Pulmonary artery endothelial cell (primary cell): ENCODE results near the gene CCDC146. TPM values are rescaled to one million over a fixed set of nuclear protein-coding genes. Genes with fewer than 3 reads are reported as not detected.
A peak's percentile ranks its signal among the peaks of the same experiment; 100 is the strongest.
"Not testable (repeated sequence)": the region's sequence is repeated elsewhere in the genome, so short reads cannot be mapped to it uniquely, and the experiment has no call there.

Source experiments
- DNase-seq: peaks from one replicate; pipeline ENCODE4 v3.0.0-alpha.2; 2011; ENCODE audit warnings: low read depth, low spot score
- total RNA-seq: library from RNA; depleted of rRNA; stranded (reverse); fragments of >200 nt; gene quantifications from 2 replicates; pipeline ENCODE4 v1.2.3, GENCODE V29; 2014

CCDC146 gene
- total RNA-seq, 1 donor from 2014 or later = 0.86 TPM

GRCh38 chr7:77199013-77199966 is 76.9 kb downstream of the CCDC146 start, which contains the start of gene FGL2:
FGL2 (minus strand) TSS chr7:77199819; CDS start chr7:77199793, 26 bp downstream.
- DNase-seq = no peak

GRCh38 chr7:77200542-77200941 is 78.1 kb downstream of the CCDC146 start:
- no peak for DNase-seq

GRCh38 chr7:77202481-77202976 is 80.1 kb downstream of the CCDC146 start:
- no peak for DNase-seq

- no peak for DNase-seq
Observed at GRCh38 chr7:77205706-77206105, 83.3 kb downstream of the CCDC146 start.

GRCh38 chr7:77208416-77208815 is 86.0 kb downstream of the CCDC146 start:
- DNase-seq = no peak

GRCh38 chr7:77209479-77210139 is 87.2 kb downstream of the CCDC146 start:
- no peak for DNase-seq

- no peak for DNase-seq
Observed at GRCh38 chr7:77216181-77216845, 93.9 kb downstream of the CCDC146 start.

- DNase-seq = no peak
Observed at GRCh38 chr7:77217474-77218185, 95.2 kb downstream of the CCDC146 start.

GRCh38 chr7:77219701-77220331 is 97.4 kb downstream of the CCDC146 start:
- not testable (repeated sequence) for DNase-seq

- no peak for DNase-seq
Observed at GRCh38 chr7:77222065-77222464, 99.7 kb downstream of the CCDC146 start.

- DNase-seq = no peak
Observed at GRCh38 chr7:77222819-77223218, 100.4 kb downstream of the CCDC146 start.

- DNase-seq = no peak
Observed at GRCh38 chr7:77223261-77223660, 100.8 kb downstream of the CCDC146 start.

GRCh38 chr7:77226357-77226839 is 104.0 kb downstream of the CCDC146 start:
- DNase-seq = peak; percentile 40

GRCh38 chr7:77228795-77229194 is 106.4 kb downstream of the CCDC146 start:
- not testable (repeated sequence) for DNase-seq

GRCh38 chr7:77232467-77232866 is 110.1 kb downstream of the CCDC146 start:
- DNase-seq = no peak

GRCh38 chr7:77235276-77235675 is 112.9 kb downstream of the CCDC146 start:
- no peak for DNase-seq

- DNase-seq = no peak
Observed at GRCh38 chr7:77238703-77239136, 116.3 kb downstream of the CCDC146 start.

GRCh38 chr7:77239471-77239870 is 117.1 kb downstream of the CCDC146 start:
- no peak for DNase-seq

- DNase-seq = no peak
Observed at GRCh38 chr7:77242068-77242467, 119.7 kb downstream of the CCDC146 start.

GRCh38 chr7:77242554-77242953 is 120.1 kb downstream of the CCDC146 start:
- no peak for DNase-seq
